AG10803 (cell line): Measurements from ENCODE around the gene TMEM132A.

Source experiments
- DNase-seq: peaks from one replicate; pipeline ENCODE4 v3.0.0; 2010; ENCODE audit warnings: low read depth
- H3K4me3 ChIP-seq: 2 replicates; pipeline ENCODE4 v1.5.1; 2011; ENCODE audit warnings: mild to moderate bottlenecking, low read length, control low read depth
- CTCF ChIP-seq: conservative IDR thresholded peaks from 2 replicates; pipeline ENCODE4 v1.5.1; 2011; ENCODE audit warnings: mild to moderate bottlenecking, low read length, control low read depth, inconsistent platforms

TMEM132A gene

GRCh38 chr11:60944490-60945294 is 20.4 kb downstream of the TMEM132A start:
- no peak for DNase-seq
- H3K4me3 ChIP-seq = no peak overlapping the region
- TF ChIP-seq CTCF = peak; percentile 16; the same call in 1 of the 2 replicates

- TF ChIP-seq CTCF = no peak
- H3K4me3 ChIP-seq = no peak overlapping the region
- DNase-seq = no peak
Measured at GRCh38 chr11:60945295-60945667, 21.0 kb downstream of the TMEM132A start.

- no peak for TF ChIP-seq CTCF
- DNase-seq = peak; percentile 49
- H3K4me3 ChIP-seq = no peak overlapping the region
Measured at GRCh38 chr11:60946601-60947264, 22.5 kb downstream of the TMEM132A start.

- no peak overlapping the region for H3K4me3 ChIP-seq
- no peak for DNase-seq
- no peak for TF ChIP-seq CTCF
Measured at GRCh38 chr11:60947700-60948099, 23.4 kb downstream of the TMEM132A start.

- no peak for TF ChIP-seq CTCF
- DNase-seq = no peak
- H3K4me3 ChIP-seq = no peak overlapping the region
Measured at GRCh38 chr11:60948250-60948649, 24.0 kb downstream of the TMEM132A start.

GRCh38 chr11:60950024-60950423 is 25.8 kb downstream of the TMEM132A start:
- no peak for DNase-seq
- H3K4me3 ChIP-seq = no peak overlapping the region
- TF ChIP-seq CTCF = no peak

GRCh38 chr11:60950933-60951605 is 26.8 kb downstream of the TMEM132A start:
- DNase-seq = no peak
- no peak for TF ChIP-seq CTCF
- H3K4me3 ChIP-seq = peak overlapping the region; percentile 62
